GM12891 (cell line): ENCODE measurements around the gene PDCD1LG2.

Experiments
- PAX5 ChIP-seq: IDR thresholded peaks from 2 replicates; pipeline ENCODE4 v1.6.1; 2011; ENCODE audit warnings: low read length, moderate library complexity, mild to moderate bottlenecking; ENCODE audit not compliant: insufficient read depth, severe bottlenecking
- POLR2A ChIP-seq: IDR thresholded peaks from 2 replicates; pipeline ENCODE4 v1.6.1; 2011; ENCODE audit warnings: low read depth, low read length, control low read depth
- POLR2AphosphoS5 ChIP-seq: IDR thresholded peaks from 2 replicates; pipeline ENCODE4 v1.6.1; 2011; ENCODE audit warnings: low read depth, low read length, control low read depth
- POU2F2 ChIP-seq: IDR thresholded peaks from 2 replicates; pipeline ENCODE4 v1.6.1; 2011; ENCODE audit warnings: low read depth, mild to moderate bottlenecking, control low read depth, low read length, moderate library complexity
- TAF1 ChIP-seq: IDR thresholded peaks from 2 replicates; pipeline ENCODE4 v1.6.1; 2011; ENCODE audit warnings: low read depth, low read length, control low read depth

GRCh38 chr9:5554254-5554653 is 43.9 kb downstream of the PDCD1LG2 start:
- TF ChIP-seq POU2F2 (no peak), POLR2AphosphoS5 (no peak), POLR2A (no peak), PAX5 (no peak), TAF1 (no peak)
